Gastrocnemius medialis (tissue), 4 donors: Measurements from ENCODE around the gene ABCA13. TPM values are rescaled to one million over a fixed set of nuclear protein-coding genes. Genes with fewer than 3 reads are reported as not detected.

Experiments
- ATAC-seq, 2 donors: fragments of 150-250 bp; one replicate each; pipeline ENCODE4 v1.9.1; 2016
- DNase-seq, 2 donors: peaks; one replicate each; pipeline ENCODE4 v3.0.0-alpha.2; 2019
- H3K27ac ChIP-seq, 4 donors: fragments of 200-600 bp; sonication (generic); 1 replicate in 1 of 4; 2 replicates in 3 of 4; pipeline ENCODE4 v1.5.1; 2016 to 2018; ENCODE audit warnings: mild to moderate bottlenecking in 2 of 4, moderate library complexity in 1 of 4
- H3K27me3 ChIP-seq, 3 donors: fragments of 200-600 bp; sonication (generic) in 2 of 3; 1 replicate in 1 of 3; 2 replicates in 2 of 3; pipeline versions ENCODE4 v1.5.1 to v1.6.0; 2016 to 2019; ENCODE audit warnings: mild to moderate bottlenecking in 1 of 3, moderate library complexity in 1 of 3
- H3K36me3 ChIP-seq, 2 donors: fragments of 200-600 bp; sonication (generic) in 1 of 2; one replicate each; pipeline ENCODE4 v1.5.1; 2017 to 2018
- H3K4me1 ChIP-seq, 2 donors: fragments of 200-600 bp; sonication (generic) in 1 of 2; one replicate each; pipeline ENCODE4 v1.5.1; 2016 to 2017; ENCODE audit warnings: mild to moderate bottlenecking in 2 of 2
- H3K4me3 ChIP-seq, 4 donors: fragments of 200-600 bp; sonication (generic) in 3 of 4; 1 replicate in 1 of 4; 2 replicates in 3 of 4; pipeline ENCODE4 v1.5.1; 2016 to 2019; ENCODE audit warnings: mild to moderate bottlenecking in 2 of 4
- H3K9me3 ChIP-seq, 3 donors: fragments of 200-600 bp; sonication (generic) in 2 of 3; 1 replicate in 1 of 3; 2 replicates in 2 of 3; pipeline ENCODE4 v1.5.1; 2016 to 2019
- POLR2A ChIP-seq, 2 donors: fragments of 450-650 bp; IDR thresholded peaks; one replicate each; pipeline ENCODE4 v1.6.1; 2017; ENCODE audit warnings: antibody characterized with exemption in 2 of 2, mild to moderate bottlenecking in 2 of 2, moderate library complexity in 2 of 2
- in situ Hi-C, 4 donors: fragments of 200-750 bp; cut with MboI; loops; one replicate each; pipeline versions ENCODE4 v1.15.0 to v1.8.0; 2017; ENCODE audit warnings: low sequenced_read_pairs in 4 of 4
- intact Hi-C: fragments of 100-400 bp; cut with DNase I; formaldehyde crosslinking; loops from one replicate; pipeline ENCODE4 v1.15.1; 2023; ENCODE audit warnings: low total_unique reads
- total RNA-seq, 4 donors: library from RNA; depleted of rRNA; stranded (reverse); fragments of >200 nt; gene quantifications; one replicate each; pipeline versions ENCODE4 v1.1.0 to v1.2.3, GENCODE V29; 2016
- TF ChIP-seq, protein P1 (sequence below), 5 experiments: fragments of 450-650 bp in 3 of 5; fragments of 200-600 bp in 2 of 5; sonication (generic) in 2 of 5; IDR thresholded peaks in 4 of 5; conservative IDR thresholded peaks in 1 of 5; 1 replicate in 4 of 5; 2 replicates in 1 of 5; pipeline ENCODE4 v1.5.1; 2016 to 2019; ENCODE audit warnings: antibody characterized with exemption in 5 of 5, mild to moderate bottlenecking in 3 of 5, moderate library complexity in 3 of 5

The ABCA13 gene
- total RNA-seq, 4 donors from 2014 or later = 0.03 to 0.10 TPM; not detected in 2

DNA sequence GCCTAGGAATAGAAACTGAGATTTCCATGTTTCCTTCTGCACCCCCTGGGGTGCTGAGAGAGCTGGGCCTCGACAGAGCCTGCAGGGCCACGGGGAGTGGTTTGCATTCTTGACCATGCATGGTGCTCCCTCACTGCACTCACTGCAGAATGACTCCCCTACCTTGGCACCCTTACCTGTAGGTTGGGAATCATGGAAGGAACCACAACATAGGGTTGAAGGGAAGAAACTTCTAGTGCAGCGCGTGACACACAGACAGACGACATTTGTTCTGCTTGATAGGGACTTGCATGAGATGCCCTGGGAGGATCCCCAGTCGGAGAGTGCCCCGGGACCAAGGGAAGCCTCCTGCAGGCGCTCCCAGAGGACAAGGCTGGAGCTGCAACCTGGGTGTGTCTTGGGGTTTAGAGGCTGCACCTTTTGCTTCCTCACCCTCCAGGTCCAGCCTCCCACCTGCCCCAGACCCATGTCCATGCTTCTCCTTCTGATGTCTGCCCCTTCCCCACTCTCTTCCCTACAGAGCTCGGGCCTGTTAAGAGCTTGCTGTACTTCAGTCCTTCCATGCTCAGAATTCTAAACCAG, 245.2 kb downstream of the ABCA13 start:
- DNase-seq = no peak
- no peak overlapping the region for H3K27ac ChIP-seq
- H3K27me3 ChIP-seq = no peaks in the 10 kb centered on the region
- in situ Hi-C loops = no loop called here
- intact Hi-C loops = no loop called here
- no peaks in the 10 kb centered on the region for H3K9me3 ChIP-seq
- no peak for ATAC-seq
- TF ChIP-seq, protein P1, sequence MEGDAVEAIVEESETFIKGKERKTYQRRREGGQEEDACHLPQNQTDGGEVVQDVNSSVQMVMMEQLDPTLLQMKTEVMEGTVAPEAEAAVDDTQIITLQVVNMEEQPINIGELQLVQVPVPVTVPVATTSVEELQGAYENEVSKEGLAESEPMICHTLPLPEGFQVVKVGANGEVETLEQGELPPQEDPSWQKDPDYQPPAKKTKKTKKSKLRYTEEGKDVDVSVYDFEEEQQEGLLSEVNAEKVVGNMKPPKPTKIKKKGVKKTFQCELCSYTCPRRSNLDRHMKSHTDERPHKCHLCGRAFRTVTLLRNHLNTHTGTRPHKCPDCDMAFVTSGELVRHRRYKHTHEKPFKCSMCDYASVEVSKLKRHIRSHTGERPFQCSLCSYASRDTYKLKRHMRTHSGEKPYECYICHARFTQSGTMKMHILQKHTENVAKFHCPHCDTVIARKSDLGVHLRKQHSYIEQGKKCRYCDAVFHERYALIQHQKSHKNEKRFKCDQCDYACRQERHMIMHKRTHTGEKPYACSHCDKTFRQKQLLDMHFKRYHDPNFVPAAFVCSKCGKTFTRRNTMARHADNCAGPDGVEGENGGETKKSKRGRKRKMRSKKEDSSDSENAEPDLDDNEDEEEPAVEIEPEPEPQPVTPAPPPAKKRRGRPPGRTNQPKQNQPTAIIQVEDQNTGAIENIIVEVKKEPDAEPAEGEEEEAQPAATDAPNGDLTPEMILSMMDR (IDR thresholded peaks at IDR 0.05 in 4 of 5, conservative IDR thresholded peaks at IDR 0.05 in 1 of 5) = no peak
- no peak for TF ChIP-seq POLR2A (IDR thresholded peaks at IDR 0.05)
- H3K36me3 ChIP-seq = no peaks in the 10 kb centered on the region
- no peaks in the 10 kb centered on the region for H3K4me1 ChIP-seq
- no peak overlapping the region for H3K4me3 ChIP-seq

DNA sequence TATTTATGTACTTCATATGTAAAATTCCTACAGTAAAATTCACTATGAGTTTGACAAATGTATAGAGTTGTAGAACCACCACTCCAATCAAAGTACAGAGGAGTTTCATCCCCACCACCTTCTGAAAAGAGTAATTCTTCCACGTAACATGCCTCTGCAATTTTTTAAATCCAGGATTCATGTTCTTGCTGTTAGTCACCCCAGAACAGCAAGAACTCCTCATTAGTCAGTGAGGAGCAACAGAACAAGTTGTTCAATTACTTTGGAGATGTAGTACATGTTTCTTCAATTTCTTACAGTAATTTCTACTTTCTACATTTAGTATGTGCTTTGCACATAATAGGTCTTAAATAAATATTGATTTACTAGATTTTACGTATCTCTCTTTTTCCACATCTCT, 248.1 kb downstream of the ABCA13 start:
- TF ChIP-seq, protein P1 (IDR thresholded peaks at IDR 0.05 in 4 of 5, conservative IDR thresholded peaks at IDR 0.05 in 1 of 5) = no peak
- TF ChIP-seq POLR2A (IDR thresholded peaks at IDR 0.05) = no peak
- H3K27ac ChIP-seq = no peak overlapping the region
- H3K27me3 ChIP-seq = no peaks in the 10 kb centered on the region
- in situ Hi-C loops (no loop called here), intact Hi-C loops (no loop called here)
- H3K4me1 ChIP-seq = no peaks in the 10 kb centered on the region
- H3K9me3 ChIP-seq = no peaks in the 10 kb centered on the region
- no peak for DNase-seq
- H3K36me3 ChIP-seq = no peaks in the 10 kb centered on the region
- ATAC-seq = no peak
- no peak overlapping the region for H3K4me3 ChIP-seq

DNA sequence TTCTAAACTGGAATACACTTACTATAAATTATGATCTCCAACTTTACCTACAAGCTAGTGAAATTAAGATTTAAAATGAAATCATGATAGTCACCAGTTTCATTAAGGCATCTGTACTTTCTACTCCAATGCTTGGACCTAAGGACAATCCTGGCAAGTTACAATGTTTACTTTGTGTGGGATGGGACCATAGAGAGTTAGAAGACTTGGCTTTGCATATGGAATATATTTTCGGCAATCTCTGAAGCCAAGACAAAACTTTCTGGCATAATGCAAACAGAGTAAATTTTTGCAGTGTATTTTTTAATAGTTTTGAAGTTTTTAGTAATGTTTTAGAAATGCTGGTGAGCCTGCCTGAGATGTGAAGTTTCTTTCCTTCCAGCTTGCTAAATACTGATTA, 248.9 kb downstream of the ABCA13 start:
- Histone ChIP-seq H3K4me3 (no peak overlapping the region), H3K4me1 (no peaks in the 10 kb centered on the region), H3K27me3 (no peaks in the 10 kb centered on the region), H3K27ac (no peak overlapping the region), H3K9me3 (no peaks in the 10 kb centered on the region), H3K36me3 (no peaks in the 10 kb centered on the region)
- TF ChIP-seq, protein P1 (IDR thresholded peaks at IDR 0.05 in 4 of 5, conservative IDR thresholded peaks at IDR 0.05 in 1 of 5) = no peak
- no peak for TF ChIP-seq POLR2A (IDR thresholded peaks at IDR 0.05)
- intact Hi-C loops = no loop called here
- DNase-seq = no peak
- in situ Hi-C loops = no loop called here
- ATAC-seq = no peak

DNA sequence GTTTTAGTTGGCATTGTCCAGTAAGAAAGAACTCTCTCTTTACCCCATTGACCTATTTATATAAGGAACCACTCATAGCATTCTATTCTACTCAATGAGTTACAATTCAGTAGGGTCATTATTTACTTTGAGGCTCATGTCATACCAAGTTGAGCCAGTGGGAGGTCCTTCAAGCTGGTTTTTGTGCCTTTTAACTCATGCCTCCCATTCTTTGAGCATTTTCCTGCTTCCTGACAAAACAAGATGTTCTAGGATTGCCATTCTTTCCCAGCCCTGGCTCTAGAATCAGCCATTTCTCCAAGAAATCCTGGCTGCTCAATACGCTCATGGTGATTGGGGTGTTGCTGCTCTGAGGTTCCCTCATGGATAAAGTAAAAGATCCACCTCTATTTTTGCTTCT, 250.1 kb downstream of the ABCA13 start:
- no peaks in the 10 kb centered on the region for H3K9me3 ChIP-seq
- H3K27ac ChIP-seq = no peak overlapping the region
- in situ Hi-C loops (no loop called here), intact Hi-C loops (no loop called here)
- ATAC-seq (no peak), DNase-seq (no peak)
- TF ChIP-seq, protein P1 (IDR thresholded peaks at IDR 0.05 in 4 of 5, conservative IDR thresholded peaks at IDR 0.05 in 1 of 5) = no peak
- H3K36me3 ChIP-seq = no peaks in the 10 kb centered on the region
- no peaks in the 10 kb centered on the region for H3K27me3 ChIP-seq
- no peak overlapping the region for H3K4me3 ChIP-seq
- H3K4me1 ChIP-seq = no peaks in the 10 kb centered on the region

DNA sequence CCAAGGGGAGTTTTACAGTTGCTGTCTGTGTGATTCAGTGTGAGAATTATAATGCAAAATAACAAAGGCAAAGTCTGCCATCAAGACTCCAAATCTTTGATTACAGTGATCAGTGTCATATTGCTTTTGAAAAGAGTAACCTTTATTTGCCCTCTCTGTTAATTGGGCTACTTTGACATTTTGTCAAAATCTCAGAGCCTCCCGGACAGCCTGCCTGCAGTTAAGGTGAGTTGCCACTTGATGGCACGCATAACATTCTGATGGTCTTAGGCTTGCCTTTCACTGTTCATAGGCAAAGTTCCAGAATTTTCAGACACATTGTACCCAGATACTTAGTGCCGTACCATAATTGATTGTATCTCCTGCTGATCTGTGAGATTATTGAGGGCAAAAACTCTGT, 253.5 kb downstream of the ABCA13 start:
- H3K4me3 ChIP-seq = no peak overlapping the region
- TF ChIP-seq, protein P1 (IDR thresholded peaks at IDR 0.05 in 4 of 5, conservative IDR thresholded peaks at IDR 0.05 in 1 of 5) = no peak
- no peak for TF ChIP-seq POLR2A (IDR thresholded peaks at IDR 0.05)
- ATAC-seq (no peak), DNase-seq (no peak)
- no peaks in the 10 kb centered on the region for H3K27me3 ChIP-seq
- no peaks in the 10 kb centered on the region for H3K36me3 ChIP-seq
- H3K4me1 ChIP-seq = no peaks in the 10 kb centered on the region
- intact Hi-C loops (no loop called here), in situ Hi-C loops (no loop called here)
- H3K9me3 ChIP-seq = no peaks in the 10 kb centered on the region
- no peak overlapping the region for H3K27ac ChIP-seq
